ENCODE measurements around the gene CES2.

The CES2 gene

GRCh38 chr16:66975302-66975893 lies 40.1 kb downstream of the CES2 start:
- TF ChIP-seq CTCF (IDR thresholded peaks at IDR 0.05), result no peak
- no peak overlapping the region for H3K27ac ChIP-seq
- no peak for DNase-seq (ENCODE audit: low spot score)

GRCh38 chr16:66976746-66977145 lies 41.4 kb downstream of the CES2 start:
- TF ChIP-seq CTCF (IDR thresholded peaks at IDR 0.05), result no peak
- no peak for DNase-seq (ENCODE audit: low spot score)
- Histone ChIP-seq H3K4me3 (no peak overlapping the region), H3K27ac (no peak overlapping the region)

More at GRCh38 chr16:66975302-66975893, 40.1 kb downstream of the CES2 start:
- H3K4me3 ChIP-seq, result no peak overlapping the region

GRCh38 chr16:66977341-66978113 lies 42.2 kb downstream of the CES2 start:
- H3K27ac ChIP-seq, result no peak overlapping the region

GRCh38 chr16:66979011-66979717 lies 43.8 kb downstream of the CES2 start:
- DNase-seq (ENCODE audit: low spot score), result no peak
- H3K4me3 ChIP-seq, result no peak overlapping the region
- peak overlapping the region in 1 of 2 donors; percentile 55 for H3K27ac ChIP-seq
- no peak for TF ChIP-seq CTCF (IDR thresholded peaks at IDR 0.05)

More at GRCh38 chr16:66977341-66978113, 42.2 kb downstream of the CES2 start:
- peak; percentile 89 for DNase-seq (ENCODE audit: low spot score)
- peak; percentile 87 for TF ChIP-seq CTCF (IDR thresholded peaks at IDR 0.05)
- no peak overlapping the region for H3K4me3 ChIP-seq

GRCh38 chr16:66983033-66983432 lies 47.7 kb downstream of the CES2 start:
- no peak for TF ChIP-seq CTCF (IDR thresholded peaks at IDR 0.05)
- no peak for DNase-seq (ENCODE audit: low spot score)
- Histone ChIP-seq H3K27ac (no peak overlapping the region), H3K4me3 (no peak overlapping the region)

- no peak for TF ChIP-seq CTCF (IDR thresholded peaks at IDR 0.05)
- no peak overlapping the region for H3K4me3 ChIP-seq
- no peak for DNase-seq (ENCODE audit: low spot score)
- H3K27ac ChIP-seq, result no peak overlapping the region
Observed at GRCh38 chr16:66984892-66985311, 49.6 kb downstream of the CES2 start.
